ENCODE results near the gene EEF2. TPM values are rescaled to one million over a fixed set of nuclear protein-coding genes. Genes with fewer than 3 reads are reported as not detected.

The EEF2 gene
- total RNA-seq: 2,947 and 3,167 TPM in 2 replicates
- total RNA-seq (2013): 2,932 TPM
- polyA plus RNA-seq: 1,376 and 1,449 TPM in 2 replicates
- polyA minus RNA-seq: 3,488 and 3,887 TPM in 2 replicates

GRCh38 chr19:3984908-3985642, at the start of gene EEF2:
Gene EEF2, minus strand, starts transcription at chr19:3985463. Its CDS starts 83 bp downstream, at chr19:3985380.
- peaks cover 51% of the 10 kb centered on the region for H4K20me1 ChIP-seq (ENCODE audit: control insufficient read depth, insufficient read depth, low read length, poor library complexity, severe bottlenecking)
- peak within 1 kb of the TSS; percentile 78 to 90 for H3K27ac ChIP-seq (ENCODE audit: low read length in 2 of 2)
- peaks cover 43% of the 10 kb centered on the region for H3K79me2 ChIP-seq (ENCODE audit: control insufficient read depth, insufficient read depth, low read length)
- no peaks in the 10 kb centered on the region for H3K27me3 ChIP-seq (replicated peaks in 1 of 4; ENCODE audit: control extremely low read depth in 1 of 4, control insufficient read depth in 3 of 4, insufficient read depth in 4 of 4, low read length in 3 of 4)
- peak within 1 kb of the TSS; percentile 66 to 93 (median 75) for H3K4me3 ChIP-seq (ENCODE audit: control extremely low read depth in 1 of 5, extremely low read depth in 1 of 5, insufficient read depth in 1 of 5, low read depth in 2 of 5, low read length in 4 of 5)
- no peaks in the 10 kb centered on the region for H3K9me3 Mint-ChIP-seq (ENCODE audit: insufficient read depth)
- peak within 1 kb of the TSS; percentile 98 for H3K4me3 Mint-ChIP-seq
- POLR2A ChIA-PET: interaction anchor here (0.5 to 2.7 kb wide), 15 partner anchors 10 to 1900 kb away, joined by 3 to 20 read pairs (median 6); partner anchors contain the start of genes DAPK3, MRPL54, PIAS4 and YJU2
- under 1% methylated on average over 80 of the region's 80 CpGs for WGBS (ENCODE audit: insufficient coverage)
- peak within 1 kb of the TSS; percentile 34 for H2AFZ ChIP-seq (ENCODE audit: insufficient read depth, low read depth, low read length, poor library complexity, severe bottlenecking)
- DNase-seq: peak; percentile 97
- TF ChIP-seq, protein P1, sequence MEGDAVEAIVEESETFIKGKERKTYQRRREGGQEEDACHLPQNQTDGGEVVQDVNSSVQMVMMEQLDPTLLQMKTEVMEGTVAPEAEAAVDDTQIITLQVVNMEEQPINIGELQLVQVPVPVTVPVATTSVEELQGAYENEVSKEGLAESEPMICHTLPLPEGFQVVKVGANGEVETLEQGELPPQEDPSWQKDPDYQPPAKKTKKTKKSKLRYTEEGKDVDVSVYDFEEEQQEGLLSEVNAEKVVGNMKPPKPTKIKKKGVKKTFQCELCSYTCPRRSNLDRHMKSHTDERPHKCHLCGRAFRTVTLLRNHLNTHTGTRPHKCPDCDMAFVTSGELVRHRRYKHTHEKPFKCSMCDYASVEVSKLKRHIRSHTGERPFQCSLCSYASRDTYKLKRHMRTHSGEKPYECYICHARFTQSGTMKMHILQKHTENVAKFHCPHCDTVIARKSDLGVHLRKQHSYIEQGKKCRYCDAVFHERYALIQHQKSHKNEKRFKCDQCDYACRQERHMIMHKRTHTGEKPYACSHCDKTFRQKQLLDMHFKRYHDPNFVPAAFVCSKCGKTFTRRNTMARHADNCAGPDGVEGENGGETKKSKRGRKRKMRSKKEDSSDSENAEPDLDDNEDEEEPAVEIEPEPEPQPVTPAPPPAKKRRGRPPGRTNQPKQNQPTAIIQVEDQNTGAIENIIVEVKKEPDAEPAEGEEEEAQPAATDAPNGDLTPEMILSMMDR (IDR thresholded peaks at IDR 0.05): no peak
- no peak for TF ChIP-seq EZH2 (IDR thresholded peaks at IDR 0.05; ENCODE audit: borderline replicate concordance, insufficient read depth, low read depth, low read length, poor library complexity, severe bottlenecking)
- peaks cover 40 to 57% of the 10 kb centered on the region in 2 donors for H3K4me1 ChIP-seq (ENCODE audit: control insufficient read depth in 2 of 2, insufficient read depth in 2 of 2, low read length in 2 of 2)
- peaks cover 0 to 44% of the 10 kb centered on the region in 2 experiments for H3K36me3 ChIP-seq (replicated peaks in 1 of 2; ENCODE audit: control extremely low read depth in 1 of 2, control insufficient read depth in 1 of 2, extremely low read depth in 1 of 2, insufficient read depth in 2 of 2, low read length in 1 of 2)
- peak within 1 kb of the TSS; percentile 97 for H3K27ac Mint-ChIP-seq
- CTCF ChIA-PET: interaction anchor here (0.6 to 3.0 kb wide), 24 partner anchors 10 to 806 kb away, joined by 3 to 45 read pairs (median 3); partner anchors contain the start of genes DAPK3, FEM1A, MRPL54 and PIAS4
- peak within 1 kb of the TSS; percentile 76 for H3K4me2 ChIP-seq (replicated peaks; ENCODE audit: low read depth, low read length, poor library complexity, severe bottlenecking)
- H3K9me3 ChIP-seq (ENCODE audit: control extremely low read depth in 1 of 3, control insufficient read depth in 2 of 3, insufficient read depth in 1 of 3, low read length in 2 of 3): peaks cover 0 to 7% (median 0%) of the 10 kb centered on the region in 3 donors
- peak; percentile 56 for ATAC-seq (ENCODE audit: low read depth)
- peaks cover 62% of the 10 kb centered on the region for H3K4me1 Mint-ChIP-seq
- peak within 1 kb of the TSS; percentile 80 for H3K9ac ChIP-seq (ENCODE audit: low read length)
- H3K27me3 Mint-ChIP-seq: no peaks in the 10 kb centered on the region
- intact Hi-C loops (cut with micrococcal nuclease): loop anchor here (1.0 to 5.0 kb wide), 7 partner anchors 14 to 487 kb away; partner anchors contain the start of genes APBA3, DAPK3, HDGFL2 and MAP2K2
